ENCODE results near the gene MTA2. TPM values are rescaled to one million over a fixed set of nuclear protein-coding genes. Genes with fewer than 3 reads are reported as not detected.

MTA2 gene
- total and polyA plus RNA-seq, 2 of the 8 experiments (the other 6 are each of a cell fraction or from before 2014, with no cell fraction given): 25.7 to 114 TPM

- H2BK20ac ChIP-seq (ENCODE audit: low read length): no peak overlapping the region; the same call in 1 of the 2 replicates
- H4K5ac ChIP-seq (ENCODE audit: insufficient read length, low read depth, low read length): no peak overlapping the region
- no peak for DNase-seq (ENCODE audit: low read depth in 1 of 2, low spot score in 2 of 2)
- peaks cover 16 to 47% (median 28%) of the 10 kb centered on the region in 4 experiments for H3K36me3 ChIP-seq (ENCODE audit: control insufficient read depth in 2 of 4, insufficient read depth in 4 of 4, low read length in 3 of 4)
- peaks cover 26 to 46% (median 30%) of the 10 kb centered on the region in 4 experiments for H3K4me1 ChIP-seq (replicated peaks in 1 of 4; ENCODE audit: control insufficient read depth in 3 of 4, insufficient read depth in 4 of 4, low read length in 3 of 4)
- no peak overlapping the region for H3K4ac ChIP-seq (replicated peaks; ENCODE audit: insufficient read length, low read depth, low read length)
- H3K79me1 ChIP-seq (ENCODE audit: low read depth, low read length): no peaks in the 10 kb centered on the region
- H3K56ac ChIP-seq (replicated peaks; ENCODE audit: insufficient read length, low read depth, low read length): no peak overlapping the region
- H4K91ac ChIP-seq (replicated peaks; ENCODE audit: insufficient read length, low read length): no peak overlapping the region
- H3K23me2 ChIP-seq (ENCODE audit: low read depth, low read length): no peaks in the 10 kb centered on the region
- no peak for FAIRE-seq
- H3K9ac ChIP-seq (replicated peaks in 1 of 4; ENCODE audit: extremely low read depth in 1 of 4, low read depth in 3 of 4, low read length in 3 of 4): no peak overlapping the region
- H3K79me2 ChIP-seq (ENCODE audit: control insufficient read depth in 1 of 2, insufficient read depth in 2 of 2, low read length in 2 of 2): peaks cover 0 to 17% of the 10 kb centered on the region in 2 experiments; a peak in 2 of 4 replicates
- no peak for TF ChIP-seq POU5F1 (IDR thresholded peaks at IDR 0.05; ENCODE audit: low read depth, low read length)
- no peak for TF ChIP-seq CTBP2 (IDR thresholded peaks at IDR 0.05; ENCODE audit: borderline replicate concordance, insufficient read depth, insufficient read length, low read length)
- no peak for TF ChIP-seq SIN3A (conservative IDR thresholded peaks at IDR 0.05 in 1 of 2, IDR thresholded peaks at IDR 0.05 in 1 of 2; ENCODE audit: low read depth in 1 of 2, low read length in 2 of 2)
- no peak for TF ChIP-seq ATF3 (IDR thresholded peaks at IDR 0.05; ENCODE audit: insufficient read depth, low read depth, low read length)
- no peak for TF ChIP-seq CREB1 (IDR thresholded peaks at IDR 0.05)
- TF ChIP-seq HDAC6 (IDR thresholded peaks at IDR 0.05; ENCODE audit: low read depth, low read length): no peak
- TF ChIP-seq, protein P1, sequence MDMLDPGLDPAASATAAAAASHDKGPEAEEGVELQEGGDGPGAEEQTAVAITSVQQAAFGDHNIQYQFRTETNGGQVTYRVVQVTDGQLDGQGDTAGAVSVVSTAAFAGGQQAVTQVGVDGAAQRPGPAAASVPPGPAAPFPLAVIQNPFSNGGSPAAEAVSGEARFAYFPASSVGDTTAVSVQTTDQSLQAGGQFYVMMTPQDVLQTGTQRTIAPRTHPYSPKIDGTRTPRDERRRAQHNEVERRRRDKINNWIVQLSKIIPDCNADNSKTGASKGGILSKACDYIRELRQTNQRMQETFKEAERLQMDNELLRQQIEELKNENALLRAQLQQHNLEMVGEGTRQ (IDR thresholded peaks at IDR 0.05; ENCODE audit: low read length): no peak
- no peak for TF ChIP-seq SP1 (IDR thresholded peaks at IDR 0.05; ENCODE audit: low read depth, low read length)
- no peak for TF ChIP-seq CHD2 (IDR thresholded peaks at IDR 0.05; ENCODE audit: low read length)
- TF ChIP-seq RAD21 (IDR thresholded peaks at IDR 0.05 in 1 of 2, conservative IDR thresholded peaks at IDR 0.05 in 1 of 2; ENCODE audit: low read depth in 2 of 2, low read length in 2 of 2): no peak
- H2AK5ac ChIP-seq (ENCODE audit: low read depth, low read length): no peak overlapping the region
- no peak overlapping the region for H2BK15ac ChIP-seq (ENCODE audit: low read length)
- no peak overlapping the region for H3K4me2 ChIP-seq (ENCODE audit: insufficient read depth in 1 of 2, low read depth in 2 of 2, low read length in 2 of 2)
- H4K20me1 ChIP-seq (replicated peaks in 1 of 2; ENCODE audit: control insufficient read depth in 1 of 2, insufficient read depth in 2 of 2, low read length in 2 of 2): peaks cover 12 to 34% of the 10 kb centered on the region in 2 experiments
- no peak overlapping the region for H3K18ac ChIP-seq (ENCODE audit: extremely low read depth, low read length)
- no peak overlapping the region for H3K27ac ChIP-seq (ENCODE audit: low read depth, low read length)
- H2BK12ac ChIP-seq (ENCODE audit: low read depth, low read length): no peak overlapping the region
- WGBS, 2 experiments (ENCODE audit: extremely low coverage in 1 of 2, insufficient coverage in 1 of 2, insufficient read length in 1 of 2, insufficient replicate concordance in 2 of 2, low coverage in 1 of 2, low lambda C conversion rate in 2 of 2, missing lambda C conversion rate in 1 of 2): 92% methylated on average over 8 of the region's 9 CpGs; no CpG with 5 or more reads in 1 of the 2 experiments
- ChIA-PET POLR2A (ENCODE audit: partially characterized antibody) (interaction anchor here (0.9 to 20.7 kb wide), 8 partner anchors 1 to 164 kb away, joined by 3 to 336 read pairs (median 8); partner anchors contain the start of genes AHNAK, EEF1G and TUT1), CTCF (ENCODE audit: partially characterized antibody) (interaction anchor here (0.8 to 10.9 kb wide), 10 partner anchors 8 to 164 kb away, joined by 3 to 161 read pairs (median 27); partner anchors contain the start of gene AHNAK)
- H2AFZ ChIP-seq (ENCODE audit: low read length): no peak overlapping the region
- H3K23ac ChIP-seq (ENCODE audit: insufficient read length): no peak overlapping the region
- no peaks in the 10 kb centered on the region for H3K9me3 ChIP-seq (ENCODE audit: insufficient read depth in 2 of 2, low read depth in 1 of 2, low read length in 1 of 2)
- H3K14ac ChIP-seq (ENCODE audit: insufficient read length): no peak overlapping the region
- no peak overlapping the region for H3K4me3 ChIP-seq (ENCODE audit: extremely low read depth in 1 of 4, insufficient read depth in 2 of 4, low read depth in 3 of 4, low read length in 4 of 4)
- no peak overlapping the region for H2BK120ac ChIP-seq (replicated peaks; ENCODE audit: low read depth, low read length)
- no peaks in the 10 kb centered on the region for H3K27me3 ChIP-seq (replicated peaks in 1 of 4; ENCODE audit: control insufficient read depth in 3 of 4, extremely low read depth in 1 of 4, insufficient read depth in 3 of 4, low read length in 3 of 4)
- H2BK5ac ChIP-seq (ENCODE audit: low read depth, low read length): no peak overlapping the region
- H4K8ac ChIP-seq (ENCODE audit: extremely low read depth, insufficient read depth, low read length): no peak overlapping the region
Observed at GRCh38 chr11:62558669-62559068, 43.0 kb downstream of the MTA2 start.

Measured in H1 (cell line).